Measurements from ENCODE around the gene CCDC192. TPM values are rescaled to one million over a fixed set of nuclear protein-coding genes. Genes with fewer than 3 reads are reported as not detected.

The CCDC192 gene
- total RNA-seq, 1 experiment from 2014 or later, result not detected

DNA sequence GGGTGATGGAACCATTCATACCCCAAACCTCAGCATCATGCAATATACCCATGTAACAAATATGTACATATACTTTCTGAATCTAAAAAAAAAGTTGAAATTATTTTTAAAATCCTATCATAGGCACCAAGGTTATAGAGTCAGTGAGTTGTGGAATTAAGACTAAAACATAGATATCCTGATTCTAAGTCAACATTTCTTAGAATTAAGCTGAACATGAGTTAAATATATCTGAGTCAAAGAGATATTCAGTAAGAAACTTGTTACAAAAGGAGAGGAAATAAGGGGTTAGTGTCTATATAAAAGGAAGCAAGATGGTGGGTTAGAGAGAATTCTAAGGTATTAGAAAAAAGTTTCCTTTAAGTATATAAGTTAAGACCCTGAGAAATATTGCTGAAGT, 89.9 kb downstream of the CCDC192 start:
- ChIA-PET POLR2A (ENCODE audit: low non-redundant PET) (no interaction called here), CTCF (no interaction called here)
- intact Hi-C loops (cut with micrococcal nuclease; ENCODE audit: unreplicated experiment), result no loop called here
- BruUV-seq (replicated peaks), result no TSS peak
- Histone ChIP-seq H3K4me1 (ENCODE audit: insufficient read depth, low read length, poor library complexity, severe bottlenecking) (no peaks in the 10 kb centered on the region), H3K9me3 (ENCODE audit: low read depth, low read length, poor library complexity, severe bottlenecking) (no peaks in the 10 kb centered on the region), H3K27me3 (replicated peaks; ENCODE audit: insufficient read depth, low read depth, low read length, poor library complexity) (peaks cover 5% of the 10 kb centered on the region), H3K4me3 (ENCODE audit: low read depth, low read length, poor library complexity, severe bottlenecking) (no peak overlapping the region), H3K27ac (ENCODE audit: low read depth, low read length, poor library complexity, severe bottlenecking) (no peak overlapping the region), H3K36me3 (ENCODE audit: insufficient read depth, low read length, poor library complexity, severe bottlenecking) (no peaks in the 10 kb centered on the region)
- TF ChIP-seq EZH2 (IDR thresholded peaks at IDR 0.05; ENCODE audit: borderline replicate concordance, low read depth, low read length, poor library complexity, severe bottlenecking), result no peak
- TF ChIP-seq, protein P1, sequence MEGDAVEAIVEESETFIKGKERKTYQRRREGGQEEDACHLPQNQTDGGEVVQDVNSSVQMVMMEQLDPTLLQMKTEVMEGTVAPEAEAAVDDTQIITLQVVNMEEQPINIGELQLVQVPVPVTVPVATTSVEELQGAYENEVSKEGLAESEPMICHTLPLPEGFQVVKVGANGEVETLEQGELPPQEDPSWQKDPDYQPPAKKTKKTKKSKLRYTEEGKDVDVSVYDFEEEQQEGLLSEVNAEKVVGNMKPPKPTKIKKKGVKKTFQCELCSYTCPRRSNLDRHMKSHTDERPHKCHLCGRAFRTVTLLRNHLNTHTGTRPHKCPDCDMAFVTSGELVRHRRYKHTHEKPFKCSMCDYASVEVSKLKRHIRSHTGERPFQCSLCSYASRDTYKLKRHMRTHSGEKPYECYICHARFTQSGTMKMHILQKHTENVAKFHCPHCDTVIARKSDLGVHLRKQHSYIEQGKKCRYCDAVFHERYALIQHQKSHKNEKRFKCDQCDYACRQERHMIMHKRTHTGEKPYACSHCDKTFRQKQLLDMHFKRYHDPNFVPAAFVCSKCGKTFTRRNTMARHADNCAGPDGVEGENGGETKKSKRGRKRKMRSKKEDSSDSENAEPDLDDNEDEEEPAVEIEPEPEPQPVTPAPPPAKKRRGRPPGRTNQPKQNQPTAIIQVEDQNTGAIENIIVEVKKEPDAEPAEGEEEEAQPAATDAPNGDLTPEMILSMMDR (conservative IDR thresholded peaks at IDR 0.05; ENCODE audit: low read depth, low read length), result no peak
- no peak for DNase-seq (ENCODE audit: low spot score)

DNA sequence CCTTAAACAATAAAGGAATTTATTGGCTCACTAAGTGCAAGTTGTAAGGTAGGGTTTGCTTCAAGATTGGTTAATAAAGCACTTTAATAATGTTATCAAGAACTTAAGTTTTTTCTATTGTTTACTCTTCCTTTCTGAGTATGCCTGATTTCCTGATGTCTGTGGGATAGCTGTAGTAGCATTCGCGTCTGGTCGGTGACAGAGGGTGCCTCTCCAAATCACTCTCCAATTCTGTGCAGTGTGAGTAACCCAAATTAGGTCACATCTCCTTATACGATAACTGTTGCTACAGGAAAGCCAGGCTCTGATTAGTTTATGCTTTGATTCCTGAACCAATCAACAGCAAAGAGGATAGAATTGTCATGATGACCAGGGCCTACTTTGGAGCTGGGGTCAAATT, 90.7 kb downstream of the CCDC192 start:
- H3K36me3 ChIP-seq (ENCODE audit: insufficient read depth, low read length, poor library complexity, severe bottlenecking), result no peaks in the 10 kb centered on the region
- ChIA-PET POLR2A (ENCODE audit: low non-redundant PET) (no interaction called here), CTCF (no interaction called here)
- H3K9me3 ChIP-seq (ENCODE audit: low read depth, low read length, poor library complexity, severe bottlenecking), result no peaks in the 10 kb centered on the region
- intact Hi-C loops (cut with micrococcal nuclease; ENCODE audit: unreplicated experiment), result no loop called here
- DNase-seq (ENCODE audit: low spot score), result no peak
- TF ChIP-seq EZH2 (IDR thresholded peaks at IDR 0.05; ENCODE audit: borderline replicate concordance, low read depth, low read length, poor library complexity, severe bottlenecking), result no peak
- TF ChIP-seq, protein P1 (conservative IDR thresholded peaks at IDR 0.05; ENCODE audit: low read depth, low read length), result no peak
- no peak overlapping the region for H3K4me3 ChIP-seq (ENCODE audit: low read depth, low read length, poor library complexity, severe bottlenecking)
- H3K27me3 ChIP-seq (replicated peaks; ENCODE audit: insufficient read depth, low read depth, low read length, poor library complexity), result peaks cover 5% of the 10 kb centered on the region
- H3K4me1 ChIP-seq (ENCODE audit: insufficient read depth, low read length, poor library complexity, severe bottlenecking), result no peaks in the 10 kb centered on the region
- BruUV-seq (replicated peaks), result no TSS peak
- no peak overlapping the region for H3K27ac ChIP-seq (ENCODE audit: low read depth, low read length, poor library complexity, severe bottlenecking)

DNA sequence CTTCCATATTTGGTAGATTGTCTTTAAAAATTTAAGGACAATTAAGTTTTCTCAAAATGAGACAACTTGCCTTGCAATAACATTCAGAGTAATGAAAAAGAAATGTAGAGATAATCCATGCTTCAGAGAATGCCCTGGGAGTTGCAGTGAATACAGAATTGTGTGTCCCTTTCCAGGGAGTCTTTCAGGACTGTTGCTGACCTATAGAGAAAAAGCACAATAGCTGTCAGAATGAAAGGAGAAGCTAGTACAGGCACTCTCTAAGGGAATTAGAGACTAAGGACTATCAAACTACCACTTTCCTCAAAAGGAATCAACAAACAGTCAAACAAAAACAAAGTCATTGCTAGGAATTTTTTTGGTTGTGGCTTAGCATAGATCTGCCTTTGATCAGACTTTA, 93.0 kb downstream of the CCDC192 start:
- DNase-seq (ENCODE audit: low spot score), result no peak
- no TSS peak for BruUV-seq (replicated peaks)
- Histone ChIP-seq H3K36me3 (ENCODE audit: insufficient read depth, low read length, poor library complexity, severe bottlenecking) (no peaks in the 10 kb centered on the region), H3K9me3 (ENCODE audit: low read depth, low read length, poor library complexity, severe bottlenecking) (no peaks in the 10 kb centered on the region), H3K4me1 (ENCODE audit: insufficient read depth, low read length, poor library complexity, severe bottlenecking) (no peaks in the 10 kb centered on the region), H3K4me3 (ENCODE audit: low read depth, low read length, poor library complexity, severe bottlenecking) (no peak overlapping the region), H3K27me3 (replicated peaks; ENCODE audit: insufficient read depth, low read depth, low read length, poor library complexity) (peaks cover 12% of the 10 kb centered on the region), H3K27ac (ENCODE audit: low read depth, low read length, poor library complexity, severe bottlenecking) (no peak overlapping the region)
- CTCF ChIA-PET, result no interaction called here
- POLR2A ChIA-PET (ENCODE audit: low non-redundant PET), result interaction anchor here (0.6 kb wide), 1 partner anchor 66 kb away, joined by 3 read pairs; no protein-coding TSS in a partner anchor
- TF ChIP-seq, protein P1 (conservative IDR thresholded peaks at IDR 0.05; ENCODE audit: low read depth, low read length), result no peak
- no peak for TF ChIP-seq EZH2 (IDR thresholded peaks at IDR 0.05; ENCODE audit: borderline replicate concordance, low read depth, low read length, poor library complexity, severe bottlenecking)
- intact Hi-C loops (cut with micrococcal nuclease; ENCODE audit: unreplicated experiment), result no loop called here
